Uterus (tissue), 2 donors: ENCODE data around the gene C6orf15.

Experiments used
- CTCF ChIP-seq, 4 experiments: fragments of 200-600 bp in 2 of 4; fragments of 450-650 bp in 2 of 4; sonication (generic) in 2 of 4; IDR thresholded peaks; one replicate each; pipeline ENCODE4 v1.5.1; 2016 to 2019; ENCODE audit warnings: antibody characterized with exemption in 4 of 4, mild to moderate bottlenecking in 2 of 4, moderate library complexity in 1 of 4
- POLR2A ChIP-seq, 2 donors: fragments of 450-650 bp; IDR thresholded peaks; one replicate each; pipeline ENCODE4 v1.6.1; 2016; ENCODE audit warnings: antibody characterized with exemption in 2 of 2, mild to moderate bottlenecking in 1 of 2, moderate library complexity in 1 of 2

- TF ChIP-seq CTCF (IDR thresholded peaks at IDR 0.05) (no peak), POLR2A (IDR thresholded peaks at IDR 0.05) (no peak)
Measured at GRCh38 chr6:31075528-31075927, 36.8 kb downstream of the C6orf15 start.
